ENCODE data around the gene TMEM184B.
"Not testable (repeated sequence)": the region's sequence is repeated elsewhere in the genome, so short reads cannot be mapped to it uniquely, and the experiment has no call there.

Gene TMEM184B

DNA sequence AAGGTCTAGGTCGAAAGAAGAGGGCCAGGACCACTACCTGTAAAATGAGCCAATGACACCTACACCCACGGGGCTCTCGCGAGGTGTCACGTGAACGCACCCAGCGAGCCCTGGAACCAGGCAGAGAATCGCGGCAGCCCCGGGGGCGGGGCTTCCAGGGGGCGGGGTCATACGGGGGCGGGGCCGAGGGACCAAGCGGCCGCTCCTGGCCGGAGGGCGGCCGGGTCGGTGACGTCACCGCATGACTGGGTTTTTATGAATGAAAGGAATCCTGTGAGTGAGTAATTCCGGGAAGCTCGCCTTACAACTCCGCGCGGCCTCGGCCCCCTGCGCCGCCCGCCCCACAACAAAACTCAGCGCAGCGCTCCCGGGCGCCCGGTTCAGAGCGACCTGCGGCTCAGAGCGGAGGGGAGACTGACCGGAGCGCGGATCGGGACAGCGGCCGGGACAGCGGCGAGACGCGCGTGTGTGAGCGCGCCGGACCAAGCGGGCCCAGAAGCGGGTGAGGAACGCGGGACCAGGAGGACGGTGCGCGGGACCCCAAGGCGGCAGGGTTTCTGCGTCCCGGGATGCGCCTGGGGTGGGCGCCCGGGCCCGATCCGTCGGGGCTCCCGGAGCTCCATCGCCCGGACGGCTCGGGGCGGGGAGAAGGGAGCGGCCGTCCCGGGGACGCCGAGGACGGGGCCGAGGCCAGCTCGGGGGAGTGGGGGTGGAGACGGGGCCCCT, 70.9 kb downstream of the TMEM184B start, which contains the start of gene MAFF:
Gene MAFF, plus strand, starts transcription at position 284 of the 726 bp plus-strand sequence. CDS start 11,860 bp downstream, outside the sequence.
- DNase-seq = peak; percentile 77

- DNase-seq = no peak
Observed at GRCh38 chr22:38201371-38201710, 71.5 kb downstream of the TMEM184B start.

GRCh38 chr22:38199826-38200559, 72.8 kb downstream of the TMEM184B start:
- DNase-seq = no peak

DNA sequence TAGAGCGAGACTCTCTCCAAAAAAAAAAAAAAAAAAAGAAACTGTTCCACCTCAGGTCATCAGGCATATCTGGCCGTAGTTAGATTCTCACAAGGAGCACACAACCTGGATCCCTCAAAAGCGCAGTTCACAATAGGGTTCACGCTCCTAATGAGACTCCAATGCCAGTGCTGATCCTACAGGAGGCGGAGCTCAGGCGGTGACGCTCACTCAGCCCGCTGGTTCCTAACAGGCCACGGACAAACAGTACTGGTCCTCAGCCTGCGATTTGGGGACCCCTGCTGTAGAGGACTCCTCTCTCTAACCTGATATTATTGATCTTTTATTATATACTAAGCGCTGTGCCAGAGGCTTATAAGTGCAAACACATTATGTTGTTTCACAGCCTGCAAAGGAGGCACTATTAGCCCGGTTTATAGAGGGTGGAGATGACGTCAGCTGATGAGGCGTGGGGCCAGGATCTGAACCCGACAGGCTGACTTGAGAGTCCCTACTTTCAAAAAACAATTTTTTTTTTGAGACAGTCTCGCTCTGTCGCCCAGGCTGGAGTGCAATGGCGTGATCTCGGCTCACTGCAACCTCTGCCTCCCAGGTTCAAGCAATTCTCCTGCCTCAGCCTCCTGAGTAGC, 75.9 kb downstream of the TMEM184B start:
- DNase-seq = no peak

- no peak for DNase-seq
Observed at GRCh38 chr22:38193580-38193979, 79.2 kb downstream of the TMEM184B start.

DNA sequence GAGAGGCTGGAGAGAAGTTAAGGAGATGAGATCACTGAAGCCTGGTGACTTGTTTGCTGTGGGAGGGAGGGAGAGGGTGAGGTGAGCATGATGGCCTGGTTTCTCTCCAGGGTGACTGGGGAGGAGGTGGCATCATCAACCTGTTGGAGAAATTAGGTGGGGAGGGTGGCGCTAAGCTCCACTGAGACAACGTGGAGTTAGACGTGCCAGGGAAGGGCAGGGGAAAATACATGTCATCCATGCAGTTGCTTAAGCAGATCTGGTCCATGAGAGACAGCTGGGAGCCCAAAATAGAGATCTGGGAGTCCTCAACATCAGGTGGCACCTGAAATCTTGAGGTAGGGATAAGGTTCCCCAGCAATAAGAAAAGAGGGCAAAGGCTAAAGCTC, 80.3 kb downstream of the TMEM184B start:
- DNase-seq = no peak

GRCh38 chr22:38191731-38192474, 80.9 kb downstream of the TMEM184B start:
- DNase-seq = no peak

GRCh38 chr22:38191055-38191454, 81.8 kb downstream of the TMEM184B start:
- no peak for DNase-seq

DNA sequence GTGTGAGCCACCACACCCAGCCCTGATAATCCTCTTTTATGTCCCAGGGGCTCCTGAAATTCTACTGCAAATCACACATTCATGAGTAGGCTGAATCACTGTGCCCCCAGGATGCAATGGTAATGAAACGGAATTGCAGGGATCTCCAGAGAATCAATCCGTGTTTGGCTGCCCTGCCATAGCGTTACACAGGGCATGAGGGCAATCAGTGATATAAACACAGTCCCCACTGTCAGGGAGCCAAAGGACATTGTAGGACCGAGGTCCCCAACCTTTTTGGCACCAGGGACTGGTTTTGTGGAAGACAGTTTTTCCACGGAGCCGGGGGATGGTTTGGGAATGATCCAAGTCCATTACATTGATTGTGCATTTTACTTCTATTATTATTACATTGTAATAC, 82.2 kb downstream of the TMEM184B start:
- no peak for DNase-seq

DNA sequence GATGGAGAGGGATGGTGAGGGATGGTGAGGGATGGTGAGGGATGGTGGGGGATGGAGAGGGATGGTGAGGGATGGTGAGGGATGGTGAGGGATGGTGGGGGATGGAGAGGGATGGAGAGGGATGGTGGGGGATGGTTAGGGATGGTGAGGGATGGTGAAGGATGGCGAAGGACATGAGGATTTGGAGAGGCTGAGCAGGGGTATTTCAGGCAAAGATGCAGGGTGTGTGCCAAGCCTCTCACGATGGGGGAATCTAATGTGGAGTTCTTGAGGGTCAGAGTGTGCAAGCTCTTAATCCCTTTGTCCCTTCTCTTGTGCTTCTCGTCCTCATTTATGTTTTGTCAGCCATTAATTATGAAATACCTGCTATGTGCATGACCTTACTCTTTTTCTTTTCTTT, 83.7 kb downstream of the TMEM184B start:
- no peak for DNase-seq

DNA sequence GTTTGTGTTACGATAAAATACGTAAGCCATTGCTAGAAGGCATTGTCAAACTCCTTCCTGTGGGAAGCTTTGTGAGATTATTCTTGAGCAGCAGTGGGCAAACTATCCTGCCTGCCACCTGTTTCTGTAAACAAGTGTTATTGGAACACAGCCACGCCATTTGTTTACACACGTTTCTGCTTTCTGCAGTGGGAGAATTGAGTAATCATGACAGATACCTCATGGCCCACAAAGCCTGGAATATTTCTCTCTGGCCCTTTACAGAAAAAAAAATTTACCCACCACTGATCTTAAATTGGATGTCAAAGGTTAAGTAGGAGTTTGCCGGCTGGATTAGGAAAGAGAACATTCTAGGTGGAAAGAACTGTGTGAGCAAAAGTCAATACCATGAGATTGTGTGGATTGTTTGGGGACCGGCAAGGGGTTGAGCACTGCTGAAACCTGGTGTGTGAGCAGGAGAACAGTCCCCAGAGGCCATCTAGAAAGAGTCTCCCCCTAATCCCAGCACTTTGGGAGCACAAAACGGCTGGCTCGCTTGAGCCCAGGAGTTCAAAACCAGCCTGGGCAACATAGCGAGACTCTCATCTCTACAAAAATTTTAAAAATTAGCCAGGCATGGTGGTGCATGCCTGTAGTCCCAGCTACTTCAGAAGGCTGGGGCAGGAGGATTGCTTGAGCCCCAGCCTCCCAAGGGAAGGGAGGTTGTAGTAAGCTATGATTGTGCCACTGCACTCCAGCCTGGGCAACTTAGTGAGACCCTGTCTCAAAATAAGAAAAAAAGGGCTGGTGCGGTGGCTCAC, 85.2 kb downstream of the TMEM184B start:
- peak; percentile 47 for DNase-seq

- DNase-seq = no peak
Observed at GRCh38 chr22:38186429-38186828, 86.4 kb downstream of the TMEM184B start.

- no peak for DNase-seq
Observed at GRCh38 chr22:38184788-38185187, 88.0 kb downstream of the TMEM184B start.

DNA sequence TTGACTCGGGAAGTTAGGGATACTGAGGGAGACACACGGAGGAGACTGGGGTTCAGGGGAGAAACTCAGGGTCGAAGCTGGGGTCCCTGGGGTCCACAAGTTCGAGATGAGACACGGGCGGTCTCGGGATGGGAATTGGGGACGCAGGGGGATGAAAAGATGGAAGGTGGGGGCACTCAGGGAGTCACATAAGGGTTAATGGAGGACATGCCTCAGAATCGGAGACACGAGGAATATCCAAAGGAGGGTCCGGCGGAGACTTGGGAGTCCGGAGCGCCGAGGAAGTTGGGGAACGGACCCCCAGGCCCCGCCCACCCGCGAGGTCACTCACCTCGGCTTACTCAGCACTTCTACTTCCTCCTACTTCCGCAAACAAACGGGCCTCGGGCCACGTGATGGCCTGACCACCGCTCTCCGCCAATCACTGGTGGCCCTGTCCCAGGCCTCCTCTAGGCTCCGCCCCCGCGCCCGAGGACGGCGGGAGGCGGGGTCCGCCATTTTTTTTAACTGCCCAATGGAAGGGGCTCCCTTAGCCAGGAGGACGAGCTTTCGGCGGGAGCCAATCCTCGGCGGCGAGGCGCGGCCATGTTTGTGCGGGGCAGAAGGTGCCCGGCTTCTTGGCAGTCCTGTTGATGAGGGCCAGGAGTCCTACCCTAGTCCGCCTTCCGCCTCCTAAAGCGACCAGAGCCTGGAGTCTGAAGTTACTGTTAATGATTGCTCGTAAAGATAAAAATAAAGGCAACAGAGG, 91.2 kb downstream of the TMEM184B start, which contains the start of gene PLA2G6:
Gene PLA2G6, minus strand, starts transcription at position 378 of the 748 bp plus-strand sequence. CDS start 12,404 bp downstream, outside the sequence.
- DNase-seq = peak; percentile 92

DNA sequence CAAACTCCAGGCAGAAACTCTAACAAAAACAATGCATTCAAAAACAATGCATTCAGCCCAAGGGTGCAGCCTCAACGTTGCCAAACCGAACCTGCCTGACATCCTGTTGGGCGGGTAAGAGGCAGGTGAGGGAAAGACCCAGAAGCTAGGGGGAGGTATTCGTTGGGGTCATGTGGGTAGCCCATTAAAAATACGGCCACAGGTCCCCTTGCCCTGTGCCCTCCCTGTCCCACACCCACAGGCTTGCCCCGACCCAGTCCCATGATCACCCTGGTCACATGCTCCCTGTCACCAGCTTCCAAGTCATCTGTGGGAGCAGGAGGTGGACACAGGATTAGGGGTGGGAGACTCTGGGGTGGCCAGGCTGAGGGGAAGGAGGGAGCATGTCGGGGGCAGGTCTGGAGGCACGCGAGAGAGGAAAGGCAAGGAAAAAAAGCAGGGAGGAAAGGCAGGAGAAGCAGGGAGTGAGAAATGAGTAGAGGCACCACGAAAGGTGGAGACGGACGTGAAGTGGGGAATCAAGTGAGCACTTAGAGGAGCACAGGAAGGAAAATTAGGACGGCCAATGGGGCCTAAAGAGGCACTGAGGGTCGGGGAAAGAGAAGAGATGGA, 91.9 kb downstream of the TMEM184B start:
- DNase-seq = no peak

DNA sequence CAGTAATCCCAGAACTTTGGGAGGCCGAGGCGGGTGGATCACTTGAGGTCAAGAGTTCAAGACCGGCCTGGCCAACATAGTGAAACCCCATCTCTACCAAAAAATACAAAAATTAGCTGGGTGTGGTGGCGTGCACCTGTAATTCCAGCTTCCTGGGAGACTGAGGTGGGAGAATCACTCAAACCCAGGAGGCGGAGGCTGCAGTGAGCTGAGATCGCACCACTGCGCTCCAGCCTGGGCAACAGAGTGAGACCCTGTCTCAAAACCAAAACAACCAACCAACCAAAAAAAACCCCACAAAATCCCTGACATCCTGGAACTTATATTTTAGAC, 94.2 kb downstream of the TMEM184B start:
- not testable (repeated sequence) for DNase-seq

- DNase-seq = no peak
Observed at GRCh38 chr22:38177926-38178604, 94.7 kb downstream of the TMEM184B start.

DNA sequence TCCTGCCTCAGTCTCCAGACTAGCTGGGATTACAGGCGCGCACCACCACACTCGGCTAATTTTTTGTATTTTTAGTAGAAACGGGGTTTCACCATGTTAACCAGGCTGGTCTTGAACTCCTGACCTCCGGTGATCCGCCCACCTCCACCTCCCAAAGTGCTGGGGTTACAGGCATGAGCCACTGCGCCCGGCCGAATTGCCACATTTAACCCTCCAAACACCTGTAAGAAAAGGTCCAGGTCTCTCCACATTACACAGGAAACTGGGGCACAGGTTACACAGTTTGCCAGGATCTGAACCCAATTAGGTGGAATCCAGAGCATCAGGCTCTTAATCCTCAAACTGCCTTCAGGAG, 95.3 kb downstream of the TMEM184B start:
- not testable (repeated sequence) for DNase-seq

GRCh38 chr22:38177044-38177443, 95.8 kb downstream of the TMEM184B start:
- no peak for DNase-seq

- DNase-seq = no peak
Observed at GRCh38 chr22:38176170-38176741, 96.6 kb downstream of the TMEM184B start.

All from NCI-H774 (cell line).